Measurements from ENCODE around the gene CH25H.
"Not testable (repeated sequence)": the region's sequence is repeated elsewhere in the genome, so short reads cannot be mapped to it uniquely, and the experiment has no call there.

Gene CH25H

DNA sequence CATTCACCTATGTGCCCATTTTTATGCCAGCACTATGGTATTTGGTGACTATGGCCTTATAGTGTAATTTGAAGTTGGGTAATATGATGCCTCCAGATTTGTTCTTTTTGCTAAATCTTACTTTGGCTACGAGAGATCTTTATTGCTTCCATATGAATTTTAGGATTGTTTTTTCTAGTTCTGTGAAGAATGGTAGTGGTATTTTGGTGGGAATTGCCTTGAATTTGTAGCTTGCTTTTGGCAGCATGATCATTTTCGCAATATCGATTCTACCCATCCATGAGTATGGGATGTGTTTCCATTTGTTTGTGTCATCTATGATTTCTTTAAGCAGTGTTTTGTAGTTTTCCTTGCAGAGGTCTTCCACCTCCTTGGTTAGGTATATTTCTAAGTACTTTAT is 15.8 kb downstream of the CH25H start:
- DNase-seq, result not testable (repeated sequence)

DNA sequence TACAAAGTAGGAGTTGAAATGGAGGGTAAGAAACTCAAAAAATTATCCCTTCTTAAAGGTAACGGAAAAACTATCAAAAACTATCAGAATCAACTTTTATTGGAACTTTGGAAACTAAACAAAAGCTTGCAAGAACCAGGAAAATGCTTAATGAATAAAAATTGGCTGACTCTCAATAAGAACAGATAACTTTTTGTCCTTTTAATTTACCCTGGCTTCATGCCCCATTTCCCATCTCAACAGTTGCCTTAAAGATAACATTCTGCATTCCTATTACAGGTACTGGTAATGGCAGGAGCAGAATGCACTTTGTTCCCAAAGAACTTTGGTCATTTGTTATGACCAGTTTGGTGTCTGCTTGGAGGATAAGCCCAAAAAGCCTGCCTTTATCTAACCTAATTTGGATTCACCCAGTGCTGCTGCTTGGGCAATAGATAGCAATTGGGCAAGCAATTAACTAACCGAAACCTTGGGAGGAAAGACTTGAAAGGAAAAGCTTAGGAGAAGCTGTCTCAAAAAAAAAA is 17.8 kb downstream of the CH25H start:
- DNase-seq, result no peak

GRCh38 chr10:89185658-89186057 is 21.5 kb downstream of the CH25H start:
- DNase-seq, result no peak

- DNase-seq, result no peak
Measured at GRCh38 chr10:89184638-89185037, 22.5 kb downstream of the CH25H start.

DNA sequence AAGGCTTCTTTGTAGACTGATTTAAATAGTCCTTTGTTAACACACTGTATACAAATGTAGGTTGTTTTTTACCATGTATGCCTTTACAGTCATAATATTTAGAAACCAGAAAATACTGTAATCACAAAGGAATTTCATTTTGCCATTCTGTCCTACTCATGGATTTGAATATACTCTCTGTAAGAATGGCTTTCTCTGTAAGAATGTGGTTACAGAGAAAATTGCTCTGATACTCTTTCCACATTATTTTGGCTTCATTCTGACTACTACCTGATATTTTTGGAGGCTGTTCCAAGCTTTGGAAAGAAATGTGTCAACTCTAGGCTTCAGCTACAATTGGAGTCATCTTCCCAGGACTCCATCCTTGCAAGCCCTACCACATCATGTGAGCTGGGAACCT is 23.5 kb downstream of the CH25H start:
- DNase-seq, result no peak

DNA sequence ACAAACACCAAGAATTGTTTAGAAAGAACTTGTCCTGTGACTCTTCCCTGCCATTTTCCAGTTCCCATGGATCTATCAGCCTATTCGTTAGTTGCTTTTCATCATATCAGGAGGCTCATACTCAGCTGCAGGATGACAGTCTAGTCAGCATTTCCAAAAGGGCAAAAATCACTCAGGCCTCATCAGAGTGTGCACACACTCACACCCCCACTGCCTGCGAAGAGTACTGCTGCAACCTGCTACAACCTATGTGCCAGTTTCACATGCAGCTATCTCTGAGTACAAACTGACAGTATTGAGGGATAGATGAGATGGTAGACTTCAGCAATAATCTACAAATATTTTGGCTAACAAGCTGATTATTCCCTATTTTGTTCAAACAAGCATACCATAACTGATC is 24.2 kb downstream of the CH25H start:
- no peak for DNase-seq

DNA sequence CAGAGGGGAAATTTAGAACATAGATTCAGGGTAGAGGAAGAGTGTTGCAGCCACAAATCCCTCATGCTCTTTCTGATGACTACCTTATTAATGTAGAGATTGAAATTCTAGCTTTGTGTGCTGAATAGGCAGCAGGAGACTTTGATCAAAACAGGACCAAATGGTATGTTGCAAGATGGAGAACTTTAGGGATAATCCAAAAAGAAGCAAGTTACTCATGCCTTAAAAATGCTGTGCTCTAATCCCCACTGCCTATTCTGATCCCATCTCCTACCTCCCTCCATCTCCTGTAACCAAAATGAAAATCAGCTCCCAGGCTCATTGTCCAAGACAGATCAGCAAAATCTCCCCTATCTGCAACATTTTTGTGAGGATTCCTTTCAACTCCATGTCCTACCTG is 31.3 kb downstream of the CH25H start:
- DNase-seq, result no peak

GRCh38 chr10:89173075-89173474 is 34.0 kb downstream of the CH25H start:
- no peak for DNase-seq

DNA sequence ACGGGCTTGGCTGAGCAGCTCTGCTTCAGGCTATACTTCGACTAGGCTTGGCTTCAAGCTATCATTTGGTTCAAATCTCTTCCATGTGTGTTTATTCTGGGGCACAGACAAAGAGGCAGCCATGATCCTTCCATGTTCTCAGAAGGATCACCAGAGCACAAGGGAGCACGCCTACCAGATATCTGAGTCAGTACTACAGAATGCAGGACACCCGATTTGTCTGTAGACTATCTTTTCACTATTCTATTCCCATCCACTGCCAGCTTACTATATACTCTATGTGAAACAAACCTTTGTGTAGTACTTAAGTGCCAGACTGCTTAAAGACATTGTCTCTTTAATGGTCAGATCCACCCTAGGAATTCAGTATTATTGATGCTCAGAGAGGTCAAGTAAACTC is 35.1 kb downstream of the CH25H start:
- no peak for DNase-seq

DNA sequence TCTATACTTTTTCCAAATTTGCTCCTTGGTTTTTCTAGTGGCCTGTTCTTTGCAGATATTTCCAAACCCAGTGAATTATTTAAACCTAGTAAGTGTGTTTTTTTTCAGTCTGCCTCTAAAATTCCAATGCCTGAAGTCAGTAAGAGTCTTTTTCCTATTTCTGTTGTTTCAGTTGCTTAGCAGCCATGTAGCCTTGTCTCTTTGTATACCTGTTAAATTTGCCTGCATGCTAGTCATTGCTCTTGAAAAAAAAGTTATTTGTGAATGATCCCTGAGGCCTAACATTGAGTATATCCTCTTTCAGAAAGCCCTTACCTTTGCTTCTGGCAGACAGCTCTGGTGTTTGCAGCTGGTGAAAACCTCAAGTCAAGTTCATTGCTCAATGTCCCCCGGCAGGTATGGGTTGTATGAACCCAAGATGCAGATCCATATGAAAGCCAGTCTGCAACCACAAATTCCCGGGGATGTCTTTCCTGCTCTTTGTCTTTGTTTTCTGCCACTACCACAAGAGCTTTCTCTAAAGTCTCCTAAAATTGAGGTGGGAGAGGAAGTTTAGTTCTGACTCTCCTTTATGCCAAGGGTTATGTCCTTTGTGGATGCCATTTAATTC is 35.7 kb downstream of the CH25H start:
- no peak for DNase-seq

- DNase-seq, result not testable (repeated sequence)
Measured at GRCh38 chr10:89168354-89168900, 38.7 kb downstream of the CH25H start.

DNA sequence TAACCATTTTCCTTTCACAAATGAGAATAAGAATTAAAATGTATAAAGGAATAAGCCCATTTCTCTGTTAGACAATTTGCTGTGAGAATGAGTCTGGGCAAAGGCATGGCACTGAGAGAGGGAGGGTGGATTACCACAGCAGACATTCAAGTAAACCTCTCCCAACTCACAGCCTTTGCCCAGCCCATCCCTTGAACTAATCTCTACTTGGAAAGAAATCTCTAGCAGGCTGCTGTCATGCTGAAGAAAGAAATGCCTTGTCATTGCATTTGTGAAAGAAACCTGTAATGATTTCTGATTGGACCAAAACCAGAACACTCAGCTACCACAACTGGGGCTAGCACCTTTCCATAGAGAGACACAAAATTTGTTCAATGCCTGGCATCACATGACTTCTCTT is 39.2 kb downstream of the CH25H start:
- no peak for DNase-seq

DNA sequence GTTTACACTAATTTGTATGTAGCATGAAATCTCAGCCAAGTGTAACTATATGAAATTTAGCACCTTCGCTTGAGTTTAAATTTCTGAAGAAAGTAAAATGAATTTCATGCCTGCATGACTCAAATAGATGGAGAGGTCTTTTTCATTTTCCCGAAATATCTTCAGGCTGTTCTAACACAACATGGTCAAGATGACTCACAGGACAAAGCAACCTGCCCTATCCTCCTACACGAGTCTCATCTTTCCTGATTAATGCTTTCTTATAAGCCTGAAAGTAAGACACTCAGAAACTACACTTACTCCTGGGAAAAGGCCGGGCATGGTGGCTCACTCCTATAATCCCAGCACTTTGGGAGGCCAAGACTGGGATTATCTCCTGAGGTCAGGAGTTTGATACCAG is 41.2 kb downstream of the CH25H start:
- DNase-seq, result no peak

DNA sequence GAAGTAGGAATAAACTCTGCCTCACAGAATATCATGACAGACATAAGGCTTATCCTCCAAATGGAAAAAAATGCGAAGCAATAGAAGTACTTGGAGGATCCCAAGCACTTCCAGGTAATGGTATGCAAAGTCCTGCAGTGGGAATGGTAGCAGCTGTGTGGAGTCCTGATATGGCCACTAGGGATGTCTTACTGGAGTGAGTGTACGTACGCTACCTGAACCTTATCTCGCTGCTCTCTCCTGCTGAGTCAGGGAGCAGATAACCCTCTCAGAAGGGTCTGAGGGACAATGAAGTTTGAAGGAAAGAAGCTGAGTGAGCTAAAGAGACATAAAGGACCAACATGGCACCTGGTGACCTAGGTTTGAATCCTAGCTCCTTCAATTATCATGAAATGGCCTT is 42.2 kb downstream of the CH25H start:
- DNase-seq, result no peak

- no peak for DNase-seq
Measured at GRCh38 chr10:89164080-89164479, 43.0 kb downstream of the CH25H start.

DNA sequence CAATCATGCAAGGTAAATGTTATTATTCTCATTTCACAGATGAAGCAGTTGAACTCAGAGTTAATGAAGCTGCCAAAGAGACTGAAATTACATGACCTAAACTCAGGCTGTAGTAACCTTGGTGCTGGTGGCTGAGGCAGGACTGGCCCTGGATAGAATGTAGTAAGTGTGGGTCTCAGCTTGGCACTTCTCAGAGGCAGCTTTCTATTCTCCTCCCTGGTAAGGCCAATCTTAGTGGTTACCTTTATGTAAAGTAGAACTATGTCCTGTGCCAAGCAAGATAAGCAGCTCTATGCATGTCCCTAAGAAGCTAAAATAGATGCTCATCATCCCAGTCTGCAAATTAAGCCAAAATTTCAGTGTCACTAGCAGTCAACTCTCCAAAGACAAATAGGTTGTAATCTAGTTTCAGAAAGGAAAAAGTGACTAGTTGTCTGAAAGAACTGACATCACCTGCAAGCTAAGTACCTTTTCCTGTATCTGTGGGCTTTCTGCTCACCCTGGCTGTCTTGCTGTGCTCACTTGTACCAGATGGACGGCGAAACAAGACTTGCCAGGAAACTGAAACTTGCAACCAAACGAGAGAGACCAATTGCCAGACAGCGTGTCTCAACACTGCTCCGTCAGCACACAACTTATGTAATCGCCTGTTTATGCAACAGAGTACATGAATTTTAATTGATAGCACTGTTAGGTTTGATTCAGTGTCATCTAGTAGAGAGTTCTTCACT is 43.7 kb downstream of the CH25H start:
- DNase-seq, result peak; percentile 1

- DNase-seq, result no peak
Measured at GRCh38 chr10:89162596-89162995, 44.5 kb downstream of the CH25H start.

DNA sequence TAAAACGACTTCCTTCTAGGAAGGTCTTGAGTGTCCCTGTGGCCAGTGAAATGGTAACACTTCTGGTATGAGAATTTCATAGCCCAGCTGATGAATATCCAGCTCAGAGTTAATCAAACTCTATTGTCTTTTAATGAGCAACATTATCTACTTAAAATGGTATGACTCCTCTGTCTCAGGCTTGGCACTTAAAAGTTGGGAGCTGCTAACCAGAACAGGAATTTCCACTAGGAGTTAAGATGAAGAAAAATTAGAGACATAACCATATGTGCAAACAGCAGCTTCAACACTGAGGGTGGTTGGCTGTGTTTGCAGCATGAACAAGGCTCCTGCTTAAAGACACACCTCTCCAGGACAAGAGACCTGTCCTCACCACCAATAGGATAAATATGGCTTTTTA is 46.8 kb downstream of the CH25H start:
- no peak for DNase-seq

DNA sequence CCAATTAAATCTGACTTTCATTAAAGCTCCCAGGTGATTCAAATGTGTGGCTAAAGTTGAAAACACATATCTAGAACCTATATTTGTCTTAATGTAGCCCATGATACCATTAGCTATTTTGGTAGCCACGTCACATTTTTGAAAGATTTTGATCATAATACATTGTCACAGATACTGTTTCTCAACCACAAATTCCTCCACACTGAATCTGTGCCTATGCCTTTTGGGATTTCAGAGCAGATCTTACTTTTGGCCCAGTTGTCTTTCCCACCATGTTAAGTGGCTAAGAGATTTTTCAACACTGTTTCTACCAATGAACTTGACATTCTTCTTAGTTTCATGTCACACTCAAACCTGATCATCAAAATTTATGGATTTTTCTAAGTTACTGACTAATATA is 47.4 kb downstream of the CH25H start:
- no peak for DNase-seq

DNA sequence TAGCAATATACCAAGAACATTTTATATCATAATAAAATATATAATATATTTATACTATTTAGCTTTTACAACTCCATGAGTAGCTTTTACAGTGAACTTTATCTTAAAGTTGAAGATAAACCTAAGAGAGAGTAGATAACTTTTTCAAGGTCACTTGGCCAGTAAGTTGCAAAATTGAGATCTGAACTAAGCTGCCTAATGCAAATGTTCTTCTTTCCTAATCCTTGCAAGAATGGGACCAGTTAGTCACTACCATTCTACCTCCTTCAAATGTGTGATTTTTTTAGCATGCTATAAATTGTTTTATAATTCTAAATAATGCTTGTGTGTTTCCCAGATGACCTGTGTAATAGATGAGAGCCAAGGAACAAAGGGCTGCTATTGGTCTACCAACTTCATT is 47.8 kb downstream of the CH25H start:
- no peak for DNase-seq

GRCh38 chr10:89158446-89158845 is 48.7 kb downstream of the CH25H start:
- DNase-seq, result no peak

DNA sequence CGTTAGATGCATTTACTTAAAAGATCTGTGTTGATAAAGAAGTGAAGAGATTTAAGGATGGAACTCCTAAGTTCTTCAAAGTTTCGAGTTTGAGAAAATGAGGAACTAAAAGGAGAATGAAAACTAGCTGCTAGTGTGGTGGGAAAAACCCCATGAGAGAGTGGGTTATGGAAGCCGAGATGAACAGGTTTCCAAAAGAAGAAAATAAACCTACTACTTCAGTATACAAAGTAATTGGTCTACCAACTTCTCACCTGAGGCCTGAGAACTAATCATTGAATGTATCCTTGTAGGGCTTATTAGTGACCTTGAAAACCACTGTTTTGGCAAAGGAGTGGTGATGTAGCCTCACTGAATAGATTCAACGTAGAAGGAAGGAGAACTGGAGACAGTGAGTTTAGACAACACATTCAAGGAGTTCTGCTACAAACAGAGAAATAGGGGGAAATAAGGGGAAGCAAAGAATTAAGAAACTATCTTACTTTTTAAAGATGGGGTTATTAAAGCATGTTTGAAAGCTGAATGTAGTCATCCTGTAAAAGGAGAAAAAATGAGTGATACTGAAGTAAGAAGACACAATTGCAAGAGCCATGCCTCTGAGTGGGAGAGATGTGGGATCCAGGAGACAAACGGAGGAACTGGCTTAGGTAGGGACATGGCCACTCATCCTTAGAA is 50.8 kb downstream of the CH25H start:
- DNase-seq, result no peak

Measured in T-helper 9 cell (primary cell).